Neural cell (in vitro differentiated cells): ENCODE measurements around the gene HTD2.

Source experiments
- EP300 ChIP-seq: fragments of 450-650 bp; conservative IDR thresholded peaks from 2 replicates; pipeline ENCODE4 v1.6.1; 2014; ENCODE audit warnings: antibody characterized with exemption, mild to moderate bottlenecking, moderate library complexity; ENCODE audit not compliant: poor library complexity, severe bottlenecking
- EZH2 ChIP-seq: fragments of 200-600, 300-800 bp; shearing (Covaris generic), sonication (generic); IDR thresholded peaks from 2 replicates; pipeline ENCODE4 v1.6.1; 2014; ENCODE audit warnings: antibody characterized with exemption, low read length, borderline replicate concordance, mild to moderate bottlenecking; ENCODE audit not compliant: insufficient read depth, poor library complexity, severe bottlenecking
- POLR2AphosphoS5 ChIP-seq: IDR thresholded peaks from 2 replicates; pipeline ENCODE4 v1.6.1; 2012
- RAD21 ChIP-seq: fragments of 450-650 bp; conservative IDR thresholded peaks from 2 replicates; pipeline ENCODE4 v1.6.1; 2014; ENCODE audit warnings: antibody characterized with exemption, mild to moderate bottlenecking, moderate library complexity
- TF ChIP-seq, protein P1 (sequence below): fragments of 450-650 bp; IDR thresholded peaks from 2 replicates; pipeline ENCODE4 v1.5.1; 2014; ENCODE audit warnings: antibody characterized with exemption, mild to moderate bottlenecking, moderate library complexity; ENCODE audit not compliant: poor library complexity, severe bottlenecking
- TF ChIP-seq, protein P2 (sequence below): IDR thresholded peaks from 2 replicates; pipeline ENCODE4 v1.6.1; 2012; ENCODE audit warnings: borderline replicate concordance

- TF ChIP-seq, protein P1, sequence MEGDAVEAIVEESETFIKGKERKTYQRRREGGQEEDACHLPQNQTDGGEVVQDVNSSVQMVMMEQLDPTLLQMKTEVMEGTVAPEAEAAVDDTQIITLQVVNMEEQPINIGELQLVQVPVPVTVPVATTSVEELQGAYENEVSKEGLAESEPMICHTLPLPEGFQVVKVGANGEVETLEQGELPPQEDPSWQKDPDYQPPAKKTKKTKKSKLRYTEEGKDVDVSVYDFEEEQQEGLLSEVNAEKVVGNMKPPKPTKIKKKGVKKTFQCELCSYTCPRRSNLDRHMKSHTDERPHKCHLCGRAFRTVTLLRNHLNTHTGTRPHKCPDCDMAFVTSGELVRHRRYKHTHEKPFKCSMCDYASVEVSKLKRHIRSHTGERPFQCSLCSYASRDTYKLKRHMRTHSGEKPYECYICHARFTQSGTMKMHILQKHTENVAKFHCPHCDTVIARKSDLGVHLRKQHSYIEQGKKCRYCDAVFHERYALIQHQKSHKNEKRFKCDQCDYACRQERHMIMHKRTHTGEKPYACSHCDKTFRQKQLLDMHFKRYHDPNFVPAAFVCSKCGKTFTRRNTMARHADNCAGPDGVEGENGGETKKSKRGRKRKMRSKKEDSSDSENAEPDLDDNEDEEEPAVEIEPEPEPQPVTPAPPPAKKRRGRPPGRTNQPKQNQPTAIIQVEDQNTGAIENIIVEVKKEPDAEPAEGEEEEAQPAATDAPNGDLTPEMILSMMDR: no peak
- TF ChIP-seq EZH2 (no peak), POLR2AphosphoS5 (no peak), RAD21 (no peak), EP300 (no peak)
- TF ChIP-seq, protein P2, sequence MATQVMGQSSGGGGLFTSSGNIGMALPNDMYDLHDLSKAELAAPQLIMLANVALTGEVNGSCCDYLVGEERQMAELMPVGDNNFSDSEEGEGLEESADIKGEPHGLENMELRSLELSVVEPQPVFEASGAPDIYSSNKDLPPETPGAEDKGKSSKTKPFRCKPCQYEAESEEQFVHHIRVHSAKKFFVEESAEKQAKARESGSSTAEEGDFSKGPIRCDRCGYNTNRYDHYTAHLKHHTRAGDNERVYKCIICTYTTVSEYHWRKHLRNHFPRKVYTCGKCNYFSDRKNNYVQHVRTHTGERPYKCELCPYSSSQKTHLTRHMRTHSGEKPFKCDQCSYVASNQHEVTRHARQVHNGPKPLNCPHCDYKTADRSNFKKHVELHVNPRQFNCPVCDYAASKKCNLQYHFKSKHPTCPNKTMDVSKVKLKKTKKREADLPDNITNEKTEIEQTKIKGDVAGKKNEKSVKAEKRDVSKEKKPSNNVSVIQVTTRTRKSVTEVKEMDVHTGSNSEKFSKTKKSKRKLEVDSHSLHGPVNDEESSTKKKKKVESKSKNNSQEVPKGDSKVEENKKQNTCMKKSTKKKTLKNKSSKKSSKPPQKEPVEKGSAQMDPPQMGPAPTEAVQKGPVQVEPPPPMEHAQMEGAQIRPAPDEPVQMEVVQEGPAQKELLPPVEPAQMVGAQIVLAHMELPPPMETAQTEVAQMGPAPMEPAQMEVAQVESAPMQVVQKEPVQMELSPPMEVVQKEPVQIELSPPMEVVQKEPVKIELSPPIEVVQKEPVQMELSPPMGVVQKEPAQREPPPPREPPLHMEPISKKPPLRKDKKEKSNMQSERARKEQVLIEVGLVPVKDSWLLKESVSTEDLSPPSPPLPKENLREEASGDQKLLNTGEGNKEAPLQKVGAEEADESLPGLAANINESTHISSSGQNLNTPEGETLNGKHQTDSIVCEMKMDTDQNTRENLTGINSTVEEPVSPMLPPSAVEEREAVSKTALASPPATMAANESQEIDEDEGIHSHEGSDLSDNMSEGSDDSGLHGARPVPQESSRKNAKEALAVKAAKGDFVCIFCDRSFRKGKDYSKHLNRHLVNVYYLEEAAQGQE: no peak
Observed at GRCh38 chr3:58258392-58259055, 47.8 kb upstream of the HTD2 start.
